Measurements from ENCODE around the gene PNCK. TPM values are rescaled to one million over a fixed set of nuclear protein-coding genes. Genes with fewer than 3 reads are reported as not detected.

Gene PNCK
- total RNA-seq, 1 donor from 2014 or later = 1.6 TPM

DNA sequence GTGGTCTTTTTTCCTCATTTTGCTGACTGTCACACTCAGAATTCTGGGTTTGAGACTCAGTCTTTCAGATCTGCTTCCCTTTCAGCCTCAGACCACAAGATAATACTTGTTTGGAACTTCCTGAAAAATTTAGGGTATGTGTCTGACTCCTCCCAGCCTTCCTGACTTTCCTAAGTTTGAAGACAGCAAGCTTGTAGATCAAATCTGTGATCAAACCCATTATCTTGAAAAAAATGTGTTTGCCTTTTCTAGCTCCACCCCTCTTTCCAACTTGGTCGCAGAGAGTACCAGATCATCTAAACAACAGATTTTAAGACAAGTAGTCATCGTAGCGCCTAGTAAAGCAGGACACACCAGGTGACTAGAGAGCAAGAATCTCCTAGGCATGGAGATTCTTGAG is 40.6 kb upstream of the PNCK start:
- DNase-seq (ENCODE audit: low read depth) = no peak
- Histone ChIP-seq H3K4me3 (ENCODE audit: low read depth, low read length) (no peak overlapping the region), H3K27me3 (ENCODE audit: control insufficient read depth, insufficient read depth, low read length) (no peaks in the 10 kb centered on the region), H3K36me3 (ENCODE audit: control insufficient read depth, insufficient read depth, low read length) (no peaks in the 10 kb centered on the region)
- TF ChIP-seq, protein P1, sequence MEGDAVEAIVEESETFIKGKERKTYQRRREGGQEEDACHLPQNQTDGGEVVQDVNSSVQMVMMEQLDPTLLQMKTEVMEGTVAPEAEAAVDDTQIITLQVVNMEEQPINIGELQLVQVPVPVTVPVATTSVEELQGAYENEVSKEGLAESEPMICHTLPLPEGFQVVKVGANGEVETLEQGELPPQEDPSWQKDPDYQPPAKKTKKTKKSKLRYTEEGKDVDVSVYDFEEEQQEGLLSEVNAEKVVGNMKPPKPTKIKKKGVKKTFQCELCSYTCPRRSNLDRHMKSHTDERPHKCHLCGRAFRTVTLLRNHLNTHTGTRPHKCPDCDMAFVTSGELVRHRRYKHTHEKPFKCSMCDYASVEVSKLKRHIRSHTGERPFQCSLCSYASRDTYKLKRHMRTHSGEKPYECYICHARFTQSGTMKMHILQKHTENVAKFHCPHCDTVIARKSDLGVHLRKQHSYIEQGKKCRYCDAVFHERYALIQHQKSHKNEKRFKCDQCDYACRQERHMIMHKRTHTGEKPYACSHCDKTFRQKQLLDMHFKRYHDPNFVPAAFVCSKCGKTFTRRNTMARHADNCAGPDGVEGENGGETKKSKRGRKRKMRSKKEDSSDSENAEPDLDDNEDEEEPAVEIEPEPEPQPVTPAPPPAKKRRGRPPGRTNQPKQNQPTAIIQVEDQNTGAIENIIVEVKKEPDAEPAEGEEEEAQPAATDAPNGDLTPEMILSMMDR (IDR thresholded peaks at IDR 0.05; ENCODE audit: insufficient read depth, low read length, poor library complexity, severe bottlenecking) = no peak

DNA sequence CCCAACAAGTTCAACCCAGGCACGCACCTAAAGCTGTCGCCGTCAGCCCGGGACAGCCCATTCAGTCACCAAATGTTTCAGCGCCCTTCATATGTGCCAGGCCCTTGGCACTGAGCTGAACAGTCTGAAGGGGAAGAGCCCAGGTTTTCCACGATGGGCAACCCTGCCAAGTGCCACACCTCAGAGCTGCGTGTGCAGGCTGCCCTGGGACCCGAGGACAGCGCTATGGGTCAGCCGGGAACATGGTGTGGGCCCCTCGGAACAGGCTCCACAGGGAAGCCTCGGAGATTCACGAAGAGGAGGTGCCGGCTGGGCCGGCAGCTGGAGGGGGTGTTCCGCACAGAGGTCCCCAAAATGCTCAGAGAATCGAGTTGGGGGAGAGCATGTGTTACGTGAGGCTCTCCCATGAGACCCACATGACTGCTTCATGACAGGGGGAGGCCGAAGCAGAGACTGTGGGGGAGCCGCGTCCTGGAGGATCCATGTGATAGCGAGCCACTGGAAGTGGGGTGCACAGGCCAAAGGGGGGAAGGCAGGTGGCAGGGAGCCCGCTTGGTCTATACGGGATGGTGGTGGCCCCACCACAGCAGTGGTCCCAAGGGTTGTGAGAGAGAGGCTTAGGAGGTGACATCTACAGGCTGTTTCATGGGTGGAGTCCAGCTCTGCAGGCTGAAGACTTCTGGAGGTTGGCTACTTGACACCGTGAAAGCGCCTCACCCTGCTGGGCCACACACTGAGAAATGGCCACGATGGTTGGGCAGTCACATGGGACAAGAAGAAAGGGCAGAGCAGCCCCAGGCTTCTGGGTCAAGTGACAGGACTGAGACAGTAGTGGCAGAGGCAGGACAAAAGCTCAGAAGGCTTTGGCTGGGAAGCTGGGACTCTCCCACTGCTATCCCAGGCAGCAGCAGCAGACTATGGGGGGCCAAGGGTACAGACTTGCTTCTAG is 36.4 kb upstream of the PNCK start:
- H3K27me3 ChIP-seq (ENCODE audit: control insufficient read depth, insufficient read depth, low read length) = no peaks in the 10 kb centered on the region
- no peak for DNase-seq (ENCODE audit: low read depth)
- TF ChIP-seq, protein P1 (IDR thresholded peaks at IDR 0.05; ENCODE audit: insufficient read depth, low read length, poor library complexity, severe bottlenecking) = no peak
- H3K4me3 ChIP-seq (ENCODE audit: low read depth, low read length) = no peak overlapping the region
- H3K36me3 ChIP-seq (ENCODE audit: control insufficient read depth, insufficient read depth, low read length) = no peaks in the 10 kb centered on the region

DNA sequence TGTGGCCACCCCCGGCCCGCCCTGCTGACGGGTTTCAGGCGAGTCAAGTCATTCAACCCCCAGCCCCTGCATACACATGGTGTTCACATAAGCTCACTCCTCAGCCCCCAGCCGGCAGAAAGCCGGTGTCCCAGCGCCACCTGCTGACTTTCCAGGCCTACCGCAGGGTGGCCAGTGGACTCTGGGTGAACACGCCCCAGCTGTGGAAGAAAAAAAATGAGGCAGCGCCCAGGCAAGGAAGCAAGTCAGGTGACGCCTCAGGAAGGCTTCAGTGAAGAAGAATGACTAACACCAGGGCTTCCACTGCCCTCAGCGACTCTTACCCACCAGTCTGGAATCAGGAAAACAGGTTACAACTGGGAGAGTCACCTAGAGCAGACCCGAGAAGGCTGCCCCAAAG is 34.8 kb upstream of the PNCK start:
- peak; percentile 75 for DNase-seq (ENCODE audit: low read depth)
- TF ChIP-seq, protein P1 (IDR thresholded peaks at IDR 0.05; ENCODE audit: insufficient read depth, low read length, poor library complexity, severe bottlenecking) = peak; percentile 66
- H3K4me3 ChIP-seq (ENCODE audit: low read depth, low read length) = no peak overlapping the region
- no peaks in the 10 kb centered on the region for H3K27me3 ChIP-seq (ENCODE audit: control insufficient read depth, insufficient read depth, low read length)
- peaks cover 1% of the 10 kb centered on the region for H3K36me3 ChIP-seq (ENCODE audit: control insufficient read depth, insufficient read depth, low read length)

DNA sequence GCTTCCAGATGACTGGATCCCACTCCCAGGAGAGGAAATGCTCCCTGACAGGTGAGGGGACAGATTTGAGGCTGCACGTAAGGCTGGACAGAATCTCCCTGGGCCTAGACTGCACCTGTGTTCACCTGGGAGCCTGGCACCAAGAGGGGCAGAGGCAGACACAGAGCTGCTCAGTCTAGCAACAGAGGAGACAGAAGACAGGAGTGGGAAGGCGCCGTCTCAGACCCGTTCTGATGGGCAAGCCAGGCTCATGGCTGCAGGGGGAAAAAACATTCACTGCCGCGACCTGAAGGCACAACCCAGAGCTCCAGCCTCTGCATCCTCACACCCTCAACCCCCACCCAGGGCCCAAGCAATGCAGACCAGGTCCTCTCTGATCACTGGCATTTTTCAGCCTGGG is 33.8 kb upstream of the PNCK start:
- Histone ChIP-seq H3K27me3 (ENCODE audit: control insufficient read depth, insufficient read depth, low read length) (no peaks in the 10 kb centered on the region), H3K36me3 (ENCODE audit: control insufficient read depth, insufficient read depth, low read length) (peaks cover 1% of the 10 kb centered on the region), H3K4me3 (ENCODE audit: low read depth, low read length) (no peak overlapping the region)
- TF ChIP-seq, protein P1 (IDR thresholded peaks at IDR 0.05; ENCODE audit: insufficient read depth, low read length, poor library complexity, severe bottlenecking) = no peak
- DNase-seq (ENCODE audit: low read depth) = no peak

DNA sequence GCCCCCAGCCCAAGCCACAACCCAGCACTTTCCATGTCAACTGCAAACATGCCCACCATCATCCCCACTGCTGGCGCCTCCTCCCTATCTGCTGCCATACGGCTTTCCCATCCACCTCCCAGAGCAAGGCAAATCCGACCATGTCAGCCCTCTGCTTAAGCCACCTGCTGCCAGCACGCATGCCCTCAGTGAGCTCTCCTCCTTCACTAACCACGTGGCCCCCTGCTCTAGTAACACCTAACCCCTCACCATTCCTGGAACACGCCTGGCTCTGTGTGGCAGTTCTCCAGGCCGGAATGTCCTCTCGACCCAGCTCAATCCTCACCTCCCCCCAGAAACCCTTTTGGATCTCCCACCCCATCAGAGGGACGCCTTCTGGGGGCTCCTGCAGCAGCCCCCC is 33.2 kb upstream of the PNCK start:
- peaks cover 1% of the 10 kb centered on the region for H3K36me3 ChIP-seq (ENCODE audit: control insufficient read depth, insufficient read depth, low read length)

More for the DNA sequence above, 33.2 kb upstream of the PNCK start:
- H3K4me3 ChIP-seq (ENCODE audit: low read depth, low read length) = no peak overlapping the region
- no peaks in the 10 kb centered on the region for H3K27me3 ChIP-seq (ENCODE audit: control insufficient read depth, insufficient read depth, low read length)
- DNase-seq (ENCODE audit: low read depth) = no peak
- TF ChIP-seq, protein P1 (IDR thresholded peaks at IDR 0.05; ENCODE audit: insufficient read depth, low read length, poor library complexity, severe bottlenecking) = no peak

Data from kidney epithelial cell (primary cell).